Activated B cell treated with CpG ODN at 0.5 μM for 24 hours (primary cell): ENCODE results near the gene H2AZ2. TPM values are rescaled to one million over a fixed set of nuclear protein-coding genes. Genes with fewer than 3 reads are reported as not detected.

ENCODE experiments used
- ATAC-seq: fragments of 200-7000 bp; cut with Tn5 transposase; one replicate; pipeline ENCODE4 v1.10.0; 2021; ENCODE audit warnings: low read depth, mild to moderate bottlenecking, moderate library complexity
- CTCF ChIA-PET: fragments of 350-600 bp; sonication (Branson Sonifier 250); formaldehyde crosslinking; loops from one replicate; lab custom pipeline; 2021; ENCODE audit warnings: antibody characterized with exemption; lab: Charles Lee
- POLR2A ChIA-PET: fragments of 350-600 bp; sonication (Branson Sonifier 250); formaldehyde crosslinking; loops from one replicate; lab custom pipeline; 2021; ENCODE audit warnings: antibody characterized with exemption; lab: Charles Lee
- DNase-seq: peaks from one replicate; pipeline ENCODE4 v3.0.0; 2022
- H3K27ac Mint-ChIP-seq: one replicate; pipeline ENCODE4 v1.8.0; 2020; ENCODE audit warnings: mixed read lengths
- H3K27me3 Mint-ChIP-seq: one replicate; pipeline ENCODE4 v1.8.0; 2021; ENCODE audit warnings: mixed read lengths
- H3K36me3 Mint-ChIP-seq: one replicate; pipeline ENCODE4 v1.8.0; 2021; ENCODE audit warnings: low read depth, mixed read lengths
- H3K4me1 Mint-ChIP-seq: one replicate; pipeline ENCODE4 v1.8.0; 2021; ENCODE audit warnings: mixed read lengths
- H3K4me3 Mint-ChIP-seq: one replicate; pipeline ENCODE4 v1.8.0; 2020; ENCODE audit warnings: mild to moderate bottlenecking, mixed read lengths
- H3K9me3 Mint-ChIP-seq: one replicate; pipeline ENCODE4 v1.8.0; 2020; ENCODE audit warnings: mixed read lengths
- intact Hi-C: fragments of 100-400 bp; cut with micrococcal nuclease; formaldehyde crosslinking; loops from one replicate; pipeline ENCODE4 v1.15.1; 2024
- total RNA-seq: library from RNA; stranded (reverse); gene quantifications from 2 replicates; pipeline ENCODE4 v1.2.3, GENCODE V29; 2022
- TF ChIP-seq, protein P1 (sequence below): fragments of 200-600 bp; IDR thresholded peaks from one replicate; pipeline ENCODE4 v1.8.0; 2022; ENCODE audit warnings: antibody characterized with exemption, mild to moderate bottlenecking

Gene H2AZ2
- total RNA-seq, 1 donor from 2014 or later: 111 TPM

DNA sequence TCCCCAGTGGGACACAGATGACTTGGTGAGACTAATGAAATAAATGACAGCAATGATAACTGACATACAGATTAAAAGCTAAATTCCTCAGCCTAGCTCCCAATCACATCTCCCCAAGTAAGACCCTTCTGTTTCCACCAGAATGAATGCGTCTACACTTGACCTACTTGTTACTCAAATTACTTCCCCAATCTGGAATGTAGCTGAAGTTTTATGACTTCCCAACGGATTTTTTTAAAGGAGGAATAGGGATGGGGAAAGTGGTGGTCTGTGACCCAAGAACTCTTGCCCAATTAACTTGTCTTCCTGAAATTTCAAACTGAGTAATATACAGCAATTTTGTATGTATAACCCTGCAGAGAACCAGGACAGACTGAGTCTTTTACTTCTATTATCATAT lies 9.1 kb downstream of the H2AZ2 start:
- Mint-ChIP-seq H3K27me3 (no peaks in the 10 kb centered on the region), H3K9me3 (no peaks in the 10 kb centered on the region), H3K27ac (no peak overlapping the region), H3K36me3 (peaks cover 60% of the 10 kb centered on the region), H3K4me3 (no peak overlapping the region), H3K4me1 (peaks cover 3% of the 10 kb centered on the region)
- TF ChIP-seq, protein P1, sequence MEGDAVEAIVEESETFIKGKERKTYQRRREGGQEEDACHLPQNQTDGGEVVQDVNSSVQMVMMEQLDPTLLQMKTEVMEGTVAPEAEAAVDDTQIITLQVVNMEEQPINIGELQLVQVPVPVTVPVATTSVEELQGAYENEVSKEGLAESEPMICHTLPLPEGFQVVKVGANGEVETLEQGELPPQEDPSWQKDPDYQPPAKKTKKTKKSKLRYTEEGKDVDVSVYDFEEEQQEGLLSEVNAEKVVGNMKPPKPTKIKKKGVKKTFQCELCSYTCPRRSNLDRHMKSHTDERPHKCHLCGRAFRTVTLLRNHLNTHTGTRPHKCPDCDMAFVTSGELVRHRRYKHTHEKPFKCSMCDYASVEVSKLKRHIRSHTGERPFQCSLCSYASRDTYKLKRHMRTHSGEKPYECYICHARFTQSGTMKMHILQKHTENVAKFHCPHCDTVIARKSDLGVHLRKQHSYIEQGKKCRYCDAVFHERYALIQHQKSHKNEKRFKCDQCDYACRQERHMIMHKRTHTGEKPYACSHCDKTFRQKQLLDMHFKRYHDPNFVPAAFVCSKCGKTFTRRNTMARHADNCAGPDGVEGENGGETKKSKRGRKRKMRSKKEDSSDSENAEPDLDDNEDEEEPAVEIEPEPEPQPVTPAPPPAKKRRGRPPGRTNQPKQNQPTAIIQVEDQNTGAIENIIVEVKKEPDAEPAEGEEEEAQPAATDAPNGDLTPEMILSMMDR: no peak
- CTCF ChIA-PET: no interaction called here
- DNase-seq (no peak), ATAC-seq (no peak)
- intact Hi-C loops: no loop called here
- POLR2A ChIA-PET: interaction anchor here (0.6 kb wide), 1 partner anchor 10 kb away, joined by 4 read pairs; no protein-coding TSS in a partner anchor

DNA sequence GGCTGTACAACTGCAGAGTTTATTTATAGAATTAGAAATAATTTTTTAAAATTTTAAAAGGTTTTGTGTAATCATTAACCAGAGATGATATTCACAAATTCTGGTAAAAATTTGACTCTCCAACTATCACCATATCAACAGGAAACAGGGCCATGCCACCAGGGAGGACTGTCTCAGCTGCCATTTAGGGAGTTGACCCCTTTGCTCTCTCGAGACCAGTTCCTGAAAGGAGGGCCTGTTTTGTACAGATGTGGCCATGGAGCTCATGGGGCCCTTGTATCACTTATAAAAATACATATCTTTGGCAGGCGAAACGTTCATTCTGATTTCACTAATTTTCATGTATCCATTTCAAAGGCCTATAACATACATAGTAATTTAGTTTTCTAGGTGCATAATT lies 20.3 kb downstream of the H2AZ2 start:
- POLR2A ChIA-PET: interaction anchor here (0.5 kb wide), 1 partner anchor 231 kb away, joined by 10 read pairs; no protein-coding TSS in a partner anchor
- Mint-ChIP-seq H3K9me3 (no peaks in the 10 kb centered on the region), H3K4me3 (no peak overlapping the region), H3K27me3 (no peaks in the 10 kb centered on the region), H3K36me3 (peaks cover 54% of the 10 kb centered on the region), H3K27ac (no peak overlapping the region), H3K4me1 (no peaks in the 10 kb centered on the region)
- ATAC-seq (no peak), DNase-seq (no peak)
- TF ChIP-seq, protein P1: no peak
- CTCF ChIA-PET: interaction anchor here (0.8 kb wide), 1 partner anchor 29 kb away, joined by 3 read pairs; no protein-coding TSS in a partner anchor
- intact Hi-C loops: no loop called here

DNA sequence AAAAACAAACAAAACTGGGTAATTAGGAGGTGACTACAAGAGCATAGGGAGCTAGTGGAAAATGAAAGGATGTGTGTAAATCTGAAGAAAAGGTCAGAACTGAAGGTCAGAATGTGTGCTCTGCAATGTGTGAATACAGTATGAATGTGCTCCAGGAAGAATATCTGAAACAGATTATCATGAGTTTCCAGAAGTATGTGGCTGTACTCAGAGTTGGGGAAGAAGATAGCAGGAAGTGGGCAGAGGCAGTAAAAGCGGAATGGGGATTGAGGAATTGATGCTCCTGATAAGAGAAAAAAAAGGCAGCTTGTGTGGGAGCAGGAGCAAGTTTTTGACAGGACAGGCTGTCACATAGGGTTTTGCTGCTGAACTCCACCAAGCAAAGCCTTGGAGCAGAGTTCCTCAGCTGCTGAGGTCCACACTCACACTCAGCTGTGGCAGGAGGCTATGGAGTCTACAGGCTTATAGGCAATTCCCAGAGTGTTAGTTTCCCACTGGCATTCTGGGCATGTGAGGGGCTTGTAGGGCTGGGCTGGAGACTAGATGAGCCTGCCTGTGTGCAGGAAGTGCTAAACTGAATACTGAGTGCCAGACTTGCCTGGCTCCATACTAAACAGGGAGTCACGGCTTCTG lies 22.9 kb downstream of the H2AZ2 start:
- ATAC-seq: no peak
- peaks cover 35% of the 10 kb centered on the region for H3K36me3 Mint-ChIP-seq
- H3K27me3 Mint-ChIP-seq: no peaks in the 10 kb centered on the region
- ChIA-PET POLR2A (no interaction called here), CTCF (interaction anchor here (0.7 to 0.8 kb wide), 2 partner anchors 21 to 229 kb away, joined by 3 to 4 read pairs; no protein-coding TSS in a partner anchor)
- TF ChIP-seq, protein P1: no peak
- intact Hi-C loops: no loop called here
- H3K9me3 Mint-ChIP-seq: no peaks in the 10 kb centered on the region
- no peak overlapping the region for H3K4me3 Mint-ChIP-seq
- no peak overlapping the region for H3K27ac Mint-ChIP-seq
- no peak for DNase-seq
- no peaks in the 10 kb centered on the region for H3K4me1 Mint-ChIP-seq

DNA sequence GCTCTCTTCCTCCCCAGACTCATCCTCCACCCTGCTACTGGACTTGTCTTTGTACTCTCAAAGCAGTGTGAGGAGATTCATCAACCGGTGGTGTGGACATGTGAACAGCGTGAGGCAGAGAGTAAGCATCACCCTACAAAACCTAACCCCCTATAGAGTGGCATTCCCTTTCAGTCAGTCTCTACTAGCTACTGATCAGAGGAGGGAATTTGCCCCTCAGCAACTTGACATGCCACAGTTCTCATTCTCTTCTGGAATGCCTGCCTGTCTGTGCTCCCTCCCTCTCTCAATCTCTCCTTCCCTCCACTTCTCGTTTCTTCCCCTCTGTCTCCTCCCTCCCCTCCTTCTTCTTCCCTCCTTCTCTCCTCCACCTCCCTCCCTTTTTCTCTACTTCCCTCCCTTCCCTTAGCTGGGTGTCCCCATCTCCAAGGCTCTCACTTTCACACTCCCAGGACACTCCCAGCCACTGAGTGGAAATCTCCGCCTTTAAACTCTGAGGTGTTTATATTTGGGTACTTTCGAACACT lies 24.6 kb downstream of the H2AZ2 start:
- intact Hi-C loops: no loop called here
- DNase-seq: no peak
- Mint-ChIP-seq H3K27me3 (no peaks in the 10 kb centered on the region), H3K4me3 (no peak overlapping the region), H3K4me1 (no peaks in the 10 kb centered on the region), H3K9me3 (no peaks in the 10 kb centered on the region), H3K36me3 (peaks cover 18% of the 10 kb centered on the region), H3K27ac (no peak overlapping the region)
- no peak for ATAC-seq
- POLR2A ChIA-PET: interaction anchor here (0.7 kb wide), 1 partner anchor 25 kb away, joined by 5 read pairs; no protein-coding TSS in a partner anchor
- CTCF ChIA-PET: no interaction called here
- TF ChIP-seq, protein P1: no peak

DNA sequence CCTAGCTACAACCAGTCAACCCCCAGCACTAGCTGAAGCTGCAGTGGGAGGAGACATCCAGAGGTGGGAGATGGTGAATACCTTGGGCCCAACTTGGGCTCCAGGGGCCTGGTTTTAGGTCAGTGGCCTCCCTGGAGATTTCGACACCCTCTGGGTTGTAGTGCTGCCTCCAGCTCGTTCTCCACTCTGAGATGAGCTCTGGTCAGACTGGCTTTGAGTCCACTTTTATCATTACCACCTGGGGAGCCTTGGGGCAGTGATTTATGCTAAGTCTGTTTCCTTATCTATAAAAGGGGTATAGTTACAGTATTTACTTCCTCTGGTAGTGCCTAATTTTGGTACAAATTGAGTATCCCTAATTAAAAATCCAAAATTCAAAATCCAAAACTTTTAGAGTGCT lies 28.6 kb downstream of the H2AZ2 start:
- ChIA-PET POLR2A (interaction anchor here (0.6 kb wide), 1 partner anchor 135 kb away, joined by 4 read pairs; no protein-coding TSS in a partner anchor), CTCF (no interaction called here)
- intact Hi-C loops: no loop called here
- Mint-ChIP-seq H3K27ac (no peak overlapping the region), H3K27me3 (no peaks in the 10 kb centered on the region), H3K9me3 (no peaks in the 10 kb centered on the region), H3K36me3 (no peaks in the 10 kb centered on the region), H3K4me3 (no peak overlapping the region), H3K4me1 (no peaks in the 10 kb centered on the region)
- DNase-seq (no peak), ATAC-seq (no peak)
- TF ChIP-seq, protein P1: no peak
